Kidney tubule cell (primary cell): Measurements from ENCODE around the gene PSD2.

ENCODE experiments used
- DNase-seq: peaks from one replicate; pipeline ENCODE4 v3.0.0-alpha.2; 2018; ENCODE audit warnings: low spot score

The PSD2 gene

GRCh38 chr5:139880416-139881142 lies 85.0 kb downstream of the PSD2 start:
- no peak for DNase-seq

DNA sequence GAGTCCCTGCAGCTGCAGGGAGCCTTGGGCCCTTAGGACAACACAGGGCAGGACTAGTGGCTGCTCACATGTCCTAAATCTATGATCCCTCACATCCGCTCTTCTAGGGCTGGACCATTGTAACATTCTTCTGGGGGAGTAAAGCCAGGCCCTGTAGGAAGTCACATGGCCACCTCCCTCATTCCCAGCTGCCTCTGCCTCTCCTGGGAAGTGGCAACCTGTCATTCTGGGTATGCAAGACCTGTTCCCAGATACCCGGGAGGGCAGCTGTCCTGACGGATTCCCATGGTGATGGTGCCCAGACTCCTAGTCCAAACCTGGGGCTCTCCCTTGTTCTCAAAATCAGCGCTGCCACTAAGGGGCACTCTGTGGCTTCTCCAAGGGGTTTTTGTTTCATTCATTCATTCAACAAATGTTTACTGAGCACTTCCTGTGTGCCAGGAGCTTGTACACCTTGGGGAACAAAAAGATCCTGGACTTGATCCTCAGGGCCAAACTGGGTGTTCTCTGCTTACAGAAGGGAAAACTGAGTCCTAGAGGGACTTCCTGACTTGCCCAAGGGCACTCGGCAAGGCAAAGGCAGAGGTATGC lies 85.6 kb downstream of the PSD2 start:
- no peak for DNase-seq

GRCh38 chr5:139882316-139882715 lies 86.7 kb downstream of the PSD2 start:
- DNase-seq: no peak

- DNase-seq: no peak
Observed at GRCh38 chr5:139882961-139883539, 87.4 kb downstream of the PSD2 start.

DNA sequence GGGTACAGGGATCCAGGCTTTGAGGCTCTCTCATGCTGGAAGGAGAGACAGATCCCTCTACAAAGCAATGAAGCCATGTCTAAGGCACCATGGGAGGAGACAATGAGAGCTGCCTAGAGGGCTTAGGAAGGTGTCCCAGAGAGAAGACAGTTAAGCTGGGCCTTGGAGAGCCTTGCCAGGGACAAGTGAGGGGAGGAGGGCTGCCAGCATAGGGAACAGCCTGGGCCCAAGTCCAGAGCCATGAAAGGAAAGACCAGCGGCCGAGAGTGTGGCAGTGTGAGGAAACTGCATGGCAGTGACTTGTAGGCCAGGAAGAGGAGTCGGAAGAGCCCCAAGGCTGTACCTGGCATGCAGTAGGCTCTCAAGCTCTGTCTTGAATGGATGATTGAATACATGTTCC lies 88.5 kb downstream of the PSD2 start:
- no peak for DNase-seq

- DNase-seq: no peak
Observed at GRCh38 chr5:139884734-139885133, 89.1 kb downstream of the PSD2 start.

DNA sequence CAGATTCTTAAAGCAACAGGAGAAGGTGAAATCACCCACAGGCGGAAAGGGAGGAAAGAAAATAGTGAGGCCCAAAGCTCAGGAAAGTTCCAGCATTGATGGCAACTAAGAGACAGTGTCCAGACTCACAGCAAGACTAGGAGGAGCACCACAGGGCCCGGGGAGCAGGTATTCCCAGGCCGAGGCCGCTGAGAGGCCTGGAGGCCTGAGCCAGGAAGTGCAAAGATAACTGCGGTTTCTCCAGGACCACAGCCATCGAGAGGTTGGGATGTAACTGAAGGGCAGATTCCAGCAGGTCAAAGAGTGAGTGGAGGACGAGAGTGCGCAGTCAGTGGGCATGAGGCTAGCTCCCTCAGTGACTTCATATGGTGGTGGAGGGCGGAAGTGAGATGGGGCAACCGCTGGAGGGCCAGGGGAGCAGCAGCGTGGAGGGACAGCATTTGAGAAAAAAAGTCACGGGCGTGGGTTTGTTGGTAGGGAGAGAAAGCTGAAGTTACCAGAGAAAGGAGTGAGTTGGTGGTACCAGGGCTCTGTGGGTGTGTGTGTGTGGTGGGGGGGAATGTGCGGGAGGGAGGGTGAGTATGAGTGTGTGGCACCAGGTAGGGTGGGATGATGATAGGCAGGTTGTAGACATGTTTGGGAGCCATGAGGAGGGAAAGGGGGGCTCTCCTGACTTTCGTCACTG lies 89.7 kb downstream of the PSD2 start:
- DNase-seq: no peak

DNA sequence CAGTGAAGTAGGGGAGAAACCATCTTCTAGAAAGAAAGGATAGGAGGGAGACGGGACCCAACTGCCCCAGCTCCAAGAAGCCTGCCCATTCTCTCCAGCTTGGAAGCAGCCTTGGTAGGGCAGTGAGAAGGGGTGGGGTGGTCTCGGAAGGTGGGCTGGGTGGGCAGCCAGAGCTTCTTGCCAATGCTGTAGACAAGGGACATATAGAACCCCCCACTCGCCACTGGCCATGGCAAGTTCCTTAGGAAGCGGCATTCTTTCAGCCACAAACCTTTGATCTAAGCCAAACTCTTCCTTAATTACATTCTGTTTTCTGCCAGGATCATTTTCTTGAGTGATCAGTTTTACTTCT lies 90.2 kb downstream of the PSD2 start:
- DNase-seq: no peak

DNA sequence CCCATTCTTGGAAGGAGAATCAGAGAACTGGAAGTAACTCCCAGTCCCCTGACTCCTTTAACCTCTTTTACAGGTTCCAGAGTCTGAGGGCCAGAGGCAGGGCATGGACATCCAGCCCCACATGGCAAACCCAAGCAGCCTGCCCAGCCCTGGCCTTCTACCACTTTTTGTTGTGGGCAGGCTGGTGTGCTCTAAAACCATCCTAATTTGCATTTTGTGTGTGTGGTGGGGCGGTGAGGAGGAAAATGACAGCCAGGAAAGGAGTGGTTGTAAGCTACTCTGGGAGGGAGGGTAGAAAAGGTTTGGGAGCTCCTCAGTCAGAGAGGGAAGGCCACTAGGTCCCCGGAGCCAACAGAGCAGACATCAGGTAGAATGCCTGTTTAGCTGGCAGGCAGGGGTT lies 90.6 kb downstream of the PSD2 start:
- no peak for DNase-seq

DNA sequence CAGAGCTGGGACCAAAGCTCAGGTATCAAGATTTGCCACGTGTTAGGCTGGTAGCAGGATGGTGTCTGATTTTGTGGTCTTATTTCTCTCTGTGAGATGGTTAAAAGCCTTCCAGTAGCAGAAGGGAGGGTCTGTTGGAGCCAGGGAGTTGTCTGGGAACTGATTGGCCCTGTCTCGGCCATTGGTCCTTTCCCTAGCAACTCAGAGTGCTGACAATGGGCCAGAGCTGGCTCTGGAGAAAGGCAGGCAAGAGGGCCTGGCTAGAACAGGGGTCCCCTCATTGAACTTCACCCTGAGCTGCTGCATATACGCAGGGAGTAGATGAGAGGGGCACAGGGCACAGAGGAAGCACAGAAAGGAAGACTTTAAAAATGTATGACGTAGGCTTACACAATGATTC lies 92.8 kb downstream of the PSD2 start:
- DNase-seq: no peak

GRCh38 chr5:139889410-139889809 lies 93.8 kb downstream of the PSD2 start:
- no peak for DNase-seq

GRCh38 chr5:139893873-139894272 lies 98.3 kb downstream of the PSD2 start:
- DNase-seq: no peak
